GM23248 (cell line): ENCODE results near the gene SLIT3. TPM values are rescaled to one million over a fixed set of nuclear protein-coding genes. Genes with fewer than 3 reads are reported as not detected.

Experiments used
- DNase-seq: peaks from one replicate; pipeline ENCODE4 v3.0.0-alpha.2; 2015
- H2AFZ ChIP-seq: fragments of 200-600 bp; sonication (generic); 2 replicates; pipeline ENCODE4 v1.6.1; 2016; ENCODE audit warnings: antibody characterized with exemption
- H3F3A ChIP-seq: fragments of 200-600 bp; sonication (generic); 2 replicates; pipeline ENCODE4 v1.6.1; 2016; ENCODE audit warnings: mild to moderate bottlenecking, antibody characterized with exemption, mixed run types; ENCODE audit not compliant: insufficient read depth
- H3K27ac ChIP-seq: fragments of 200-600 bp; sonication (generic); 2 replicates; pipeline ENCODE4 v1.5.1; 2016; ENCODE audit warnings: mild to moderate bottlenecking
- H3K27me3 ChIP-seq: fragments of 200-600 bp; sonication (generic); replicated peaks from 2 replicates; pipeline ENCODE4 v1.6.1; 2016; ENCODE audit warnings: mild to moderate bottlenecking; ENCODE audit not compliant: insufficient read depth
- H3K36me3 ChIP-seq: fragments of 200-600 bp; sonication (generic); 2 replicates; pipeline ENCODE4 v1.6.1; 2016; ENCODE audit warnings: low read depth, mild to moderate bottlenecking
- H3K4me1 ChIP-seq: fragments of 200-600 bp; sonication (generic); 2 replicates; pipeline ENCODE4 v1.6.1; 2016; ENCODE audit warnings: mild to moderate bottlenecking; ENCODE audit not compliant: insufficient read depth
- H3K4me2 ChIP-seq: fragments of 200-600 bp; sonication (generic); one replicate; pipeline ENCODE4 v1.6.1; 2016; ENCODE audit warnings: mild to moderate bottlenecking; ENCODE audit not compliant: unreplicated experiment
- H3K4me3 ChIP-seq: fragments of 200-600 bp; sonication (generic); 2 replicates; pipeline ENCODE4 v1.5.1; 2016; ENCODE audit warnings: mild to moderate bottlenecking
- H3K79me2 ChIP-seq: fragments of 200-600 bp; sonication (generic); 2 replicates; pipeline ENCODE4 v1.6.1; 2016; ENCODE audit warnings: mild to moderate bottlenecking; ENCODE audit not compliant: insufficient read depth
- H3K9ac ChIP-seq: fragments of 200-600 bp; sonication (generic); 2 replicates; pipeline ENCODE4 v1.6.1; 2016; ENCODE audit warnings: mild to moderate bottlenecking
- H3K9me2 ChIP-seq: fragments of 200-600 bp; sonication (generic); 2 replicates; pipeline ENCODE4 v1.6.1; 2016; ENCODE audit warnings: mixed run types, mild to moderate bottlenecking, moderate library complexity; ENCODE audit not compliant: insufficient read depth
- H3K9me3 ChIP-seq: fragments of 200-600 bp; sonication (generic); one replicate; pipeline ENCODE4 v1.6.1; 2017; ENCODE audit warnings: low read depth
- H4K20me1 ChIP-seq: fragments of 200-600 bp; sonication (generic); 2 replicates; pipeline ENCODE4 v1.6.0; 2016; ENCODE audit not compliant: insufficient read depth
- EZH2 ChIP-seq: fragments of 200-600 bp; sonication (generic); IDR thresholded peaks from 2 replicates; pipeline ENCODE4 v1.6.1; 2018; ENCODE audit warnings: antibody characterized with exemption, mild to moderate bottlenecking; ENCODE audit not compliant: insufficient read depth, poor library complexity, severe bottlenecking
- EZH2phosphoT487 ChIP-seq: fragments of 200-600 bp; sonication (generic); IDR thresholded peaks from 2 replicates; pipeline ENCODE4 v1.6.1; 2018; ENCODE audit warnings: antibody characterized with exemption, moderate library complexity, mild to moderate bottlenecking, low read depth; ENCODE audit not compliant: insufficient read depth
- WGBS, 2 experiments: methylation state at CpG; one replicate each; pipeline ENCODE4 v1.1.6; 2015 to 2017; ENCODE audit warnings: low lambda C conversion rate in 2 of 2, low coverage in 1 of 2; ENCODE audit errors: missing lambda C conversion rate in 2 of 2; 5-methylcytosine and 5-hydroxymethylcytosine counted together
- in situ Hi-C: fragments of 300-500 bp; cut with MboI; formaldehyde crosslinking; loops from 2 replicates; pipeline ENCODE4 v1.15.0; 2020
- polyA plus RNA-seq: library from polyadenylated mRNA; unstranded; fragments of >200 nt; fragmentation: Nextera tagmentation; extraction: Ambion mirVana; gene quantifications from 2 replicates; pipeline ENCODE4 v1.2.1, GENCODE V29; 2016
- total RNA-seq: library from RNA; depleted of rRNA; stranded (reverse); fragments of >200 nt; shearing (Covaris generic); gene quantifications from 2 replicates; pipeline ENCODE4 v1.2.3, GENCODE V29; 2014

The SLIT3 gene
- total and polyA plus RNA-seq, 2 experiments from 2014 or later: 61.9 to 100 TPM

- Histone ChIP-seq H3K4me2 (no peak overlapping the region), H3K9me2 (no peaks in the 10 kb centered on the region), H3K9me3 (no peaks in the 10 kb centered on the region), H3F3A (no peaks in the 10 kb centered on the region), H2AFZ (no peak overlapping the region), H3K4me1 (peaks cover 7% of the 10 kb centered on the region; the same call in 1 of the 2 replicates), H4K20me1 (no peaks in the 10 kb centered on the region), H3K79me2 (no peaks in the 10 kb centered on the region), H3K9ac (no peak overlapping the region), H3K4me3 (no peak overlapping the region), H3K36me3 (no peaks in the 10 kb centered on the region; the same call in 1 of the 2 replicates), H3K27ac (no peak overlapping the region), H3K27me3 (no peaks in the 10 kb centered on the region)
- in situ Hi-C loops: loop anchor here (10.0 kb wide), 1 partner anchor 868 kb away; no protein-coding TSS in a partner anchor
- no peak for DNase-seq
- 94 to 96% methylated on average over 11 of the region's 11 CpGs for WGBS, 2 experiments
- TF ChIP-seq EZH2 (no peak), EZH2phosphoT487 (no peak)
These were observed 603.8 kb downstream of the SLIT3 start for GRCh38 chr5:168697034-168697720.

- Histone ChIP-seq H3K4me2 (no peak overlapping the region), H2AFZ (no peak overlapping the region), H3K4me1 (peaks cover 7% of the 10 kb centered on the region; the same call in 1 of the 2 replicates), H3K27me3 (no peaks in the 10 kb centered on the region), H4K20me1 (no peaks in the 10 kb centered on the region), H3K9me3 (no peaks in the 10 kb centered on the region), H3K9ac (no peak overlapping the region), H3F3A (no peaks in the 10 kb centered on the region), H3K36me3 (no peaks in the 10 kb centered on the region; the same call in 1 of the 2 replicates), H3K4me3 (no peak overlapping the region), H3K79me2 (no peaks in the 10 kb centered on the region), H3K9me2 (no peaks in the 10 kb centered on the region), H3K27ac (no peak overlapping the region)
- no peak for TF ChIP-seq EZH2phosphoT487
- TF ChIP-seq EZH2: no peak
- WGBS, 2 experiments: 38 to 40% methylated on average over 2 of the region's 2 CpGs
- no peak for DNase-seq
- in situ Hi-C loops: loop anchor here (10.0 kb wide), 1 partner anchor 868 kb away; no protein-coding TSS in a partner anchor
These were observed 604.3 kb downstream of the SLIT3 start for GRCh38 chr5:168696611-168697010.

- TF ChIP-seq EZH2: no peak
- TF ChIP-seq EZH2phosphoT487: no peak
- Histone ChIP-seq H3K9me2 (no peaks in the 10 kb centered on the region), H3K27ac (no peak overlapping the region), H2AFZ (no peak overlapping the region), H3K4me1 (peaks cover 7% of the 10 kb centered on the region; the same call in 1 of the 2 replicates), H3K4me3 (no peak overlapping the region), H3K79me2 (no peaks in the 10 kb centered on the region), H3K9me3 (no peaks in the 10 kb centered on the region), H3F3A (no peaks in the 10 kb centered on the region), H4K20me1 (no peaks in the 10 kb centered on the region), H3K36me3 (no peaks in the 10 kb centered on the region), H3K27me3 (no peaks in the 10 kb centered on the region), H3K9ac (no peak overlapping the region), H3K4me2 (no peak overlapping the region)
- in situ Hi-C loops: loop anchor here (10.0 kb wide), 1 partner anchor 869 kb away; no protein-coding TSS in a partner anchor
- WGBS, 2 experiments: 94 to 98% methylated on average over 5 of the region's 5 CpGs
- DNase-seq: no peak
These were observed 605.6 kb downstream of the SLIT3 start for GRCh38 chr5:168695301-168695835.

- Histone ChIP-seq H3K27me3 (no peaks in the 10 kb centered on the region), H2AFZ (no peak overlapping the region), H3K9ac (no peak overlapping the region), H3K79me2 (no peaks in the 10 kb centered on the region), H3K4me3 (no peak overlapping the region), H3K4me1 (peaks cover 7% of the 10 kb centered on the region; the same call in 1 of the 2 replicates), H3K9me2 (no peaks in the 10 kb centered on the region), H3K27ac (no peak overlapping the region), H3F3A (no peaks in the 10 kb centered on the region), H4K20me1 (no peaks in the 10 kb centered on the region), H3K36me3 (no peaks in the 10 kb centered on the region), H3K4me2 (no peak overlapping the region), H3K9me3 (no peaks in the 10 kb centered on the region)
- in situ Hi-C loops: loop anchor here (10.0 kb wide), 1 partner anchor 871 kb away; no protein-coding TSS in a partner anchor
- 93 to 100% methylated on average over 1 of the region's 1 CpG for WGBS, 2 experiments
- TF ChIP-seq EZH2 (no peak), EZH2phosphoT487 (no peak)
- DNase-seq: no peak
These were observed 606.6 kb downstream of the SLIT3 start for GRCh38 chr5:168694289-168694688.
